Measurements from ENCODE around the gene GOLIM4.
"Not testable (repeated sequence)": the region's sequence is repeated elsewhere in the genome, so short reads cannot be mapped to it uniquely, and the experiment has no call there.

The GOLIM4 gene

DNA sequence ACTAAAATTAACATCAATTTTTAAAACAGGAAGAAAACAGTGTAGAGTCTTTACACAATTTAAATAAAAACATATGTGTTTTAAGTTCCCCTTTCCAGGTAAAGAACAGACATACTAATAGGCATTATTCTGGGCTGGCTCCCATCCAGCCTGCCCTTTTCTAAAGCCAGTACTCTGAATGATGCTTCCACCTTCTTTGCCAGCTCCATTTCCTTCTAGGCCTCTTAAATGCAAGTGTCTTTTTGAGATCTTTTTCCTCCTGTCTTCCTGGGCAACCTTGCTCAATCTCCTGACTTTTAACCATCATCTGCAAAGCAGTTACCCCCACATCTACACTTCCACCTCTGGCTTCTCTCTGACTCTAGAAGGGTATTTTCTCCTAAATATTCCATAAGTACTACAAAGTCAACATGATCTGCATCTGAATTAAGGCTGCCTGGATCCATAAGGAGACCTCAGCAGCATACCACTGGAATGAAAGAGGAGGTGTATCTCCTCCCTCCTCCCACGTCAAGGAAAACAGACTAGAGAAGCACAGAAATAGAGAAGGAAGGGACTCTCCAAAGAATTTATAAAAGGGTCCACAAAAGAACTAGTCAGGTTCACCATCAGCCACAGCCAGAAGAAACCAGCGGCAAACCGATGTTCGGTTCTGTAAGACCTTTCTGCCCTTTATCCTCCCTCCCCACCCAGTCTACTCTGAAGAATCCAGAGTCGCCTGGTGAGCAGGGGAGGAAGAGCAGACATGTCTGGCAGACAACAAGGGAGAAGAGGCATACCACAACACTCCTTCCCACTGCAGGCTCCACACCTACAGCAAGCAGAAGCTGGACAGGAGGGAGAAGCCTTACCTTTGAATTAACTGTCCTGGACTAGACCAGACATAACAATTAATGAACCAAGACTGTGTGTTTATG, 47.1 kb downstream of the GOLIM4 start:
- peak; percentile 22 for DNase-seq (ENCODE audit: low read depth)

DNA sequence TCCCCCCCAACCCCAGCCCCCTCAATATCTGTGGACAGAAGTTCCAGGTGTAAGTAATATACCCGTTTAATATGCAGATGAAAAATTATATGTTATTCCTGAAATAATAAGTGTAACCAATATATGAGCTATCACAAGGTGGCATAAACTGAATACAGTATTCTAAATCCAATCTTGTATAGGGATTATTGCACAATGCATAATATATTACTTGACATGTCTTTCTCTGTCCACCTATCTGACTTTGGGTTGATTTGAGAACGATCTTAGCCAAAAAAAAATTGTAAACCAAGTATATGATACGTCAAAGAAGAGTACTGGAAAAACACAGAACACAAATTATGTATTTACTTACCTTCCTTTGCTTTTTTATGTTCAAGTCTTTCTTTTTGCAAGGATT, 47.8 kb downstream of the GOLIM4 start:
- DNase-seq (ENCODE audit: low read depth) = no peak

- DNase-seq (ENCODE audit: low read depth) = peak; percentile 80
Measured at GRCh38 chr3:168047190-168047795, 48.4 kb downstream of the GOLIM4 start.

DNA sequence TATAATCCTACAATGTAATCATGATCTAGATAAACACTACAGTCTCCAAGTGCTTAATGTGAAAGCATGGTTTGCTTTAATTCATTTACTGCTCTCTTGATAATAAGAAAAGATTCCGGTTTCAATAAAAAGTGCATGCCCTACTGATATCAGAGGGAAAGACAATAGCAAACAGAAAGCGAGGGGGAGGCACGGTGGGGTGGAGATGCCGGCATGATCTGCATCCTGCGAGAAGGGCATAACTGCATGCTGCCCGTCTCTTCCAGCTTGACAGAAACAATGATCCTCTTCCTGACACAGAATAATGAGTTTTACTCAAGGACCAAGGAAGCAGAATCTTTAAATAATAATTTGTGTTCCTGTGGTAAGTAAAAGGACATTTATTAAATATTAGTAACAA, 51.7 kb downstream of the GOLIM4 start:
- DNase-seq (ENCODE audit: low read depth) = no peak

DNA sequence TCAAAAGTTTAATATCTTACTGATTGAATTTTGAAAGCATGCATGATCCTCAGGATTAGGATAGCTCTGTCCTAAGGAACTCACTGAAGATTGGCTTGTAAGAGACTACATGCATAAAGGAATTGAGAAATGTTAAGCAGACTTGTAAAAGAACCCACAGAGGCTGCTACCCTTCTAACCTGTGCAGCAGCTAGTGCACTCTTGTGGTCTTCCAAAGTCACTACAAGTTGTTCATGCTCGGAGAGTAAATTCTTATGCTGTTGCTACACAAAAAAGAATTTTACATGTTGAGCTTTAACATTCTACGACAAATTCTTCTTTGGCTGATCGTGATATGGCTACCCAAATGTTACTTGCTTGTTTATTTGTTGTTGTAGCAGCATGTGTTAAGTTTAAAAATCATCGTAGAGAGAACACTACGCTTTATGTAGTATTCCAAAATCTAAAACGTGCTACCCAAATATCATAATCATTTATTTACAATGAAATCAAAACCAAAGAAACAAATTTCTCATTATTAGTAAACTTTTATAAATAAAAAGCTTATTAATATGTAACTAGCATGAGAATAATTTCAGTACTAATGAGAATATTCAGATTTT, 55.0 kb downstream of the GOLIM4 start:
- peak; percentile 87 for DNase-seq (ENCODE audit: low read depth)

- no peak for DNase-seq (ENCODE audit: low read depth)
Measured at GRCh38 chr3:168037020-168037419, 58.7 kb downstream of the GOLIM4 start.

DNA sequence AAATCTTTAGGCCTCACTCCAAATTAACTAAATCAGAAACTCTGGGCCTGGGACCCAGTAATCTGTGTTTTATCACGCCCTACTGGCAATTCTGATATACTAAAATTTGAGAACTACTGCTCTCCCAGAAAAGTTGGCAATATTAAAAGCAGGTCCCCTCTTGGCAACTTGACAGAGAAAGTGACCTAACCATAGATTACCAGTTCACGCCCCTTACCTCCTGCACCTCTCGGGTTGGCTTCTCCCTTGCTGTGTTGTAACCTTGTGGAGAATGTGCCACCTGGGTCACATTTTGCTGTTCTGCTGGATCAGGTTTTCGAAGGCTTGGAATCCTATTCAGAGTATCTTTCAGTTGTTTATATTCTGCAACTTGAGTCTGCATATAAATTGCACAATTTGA, 59.1 kb downstream of the GOLIM4 start:
- DNase-seq (ENCODE audit: low read depth) = no peak

DNA sequence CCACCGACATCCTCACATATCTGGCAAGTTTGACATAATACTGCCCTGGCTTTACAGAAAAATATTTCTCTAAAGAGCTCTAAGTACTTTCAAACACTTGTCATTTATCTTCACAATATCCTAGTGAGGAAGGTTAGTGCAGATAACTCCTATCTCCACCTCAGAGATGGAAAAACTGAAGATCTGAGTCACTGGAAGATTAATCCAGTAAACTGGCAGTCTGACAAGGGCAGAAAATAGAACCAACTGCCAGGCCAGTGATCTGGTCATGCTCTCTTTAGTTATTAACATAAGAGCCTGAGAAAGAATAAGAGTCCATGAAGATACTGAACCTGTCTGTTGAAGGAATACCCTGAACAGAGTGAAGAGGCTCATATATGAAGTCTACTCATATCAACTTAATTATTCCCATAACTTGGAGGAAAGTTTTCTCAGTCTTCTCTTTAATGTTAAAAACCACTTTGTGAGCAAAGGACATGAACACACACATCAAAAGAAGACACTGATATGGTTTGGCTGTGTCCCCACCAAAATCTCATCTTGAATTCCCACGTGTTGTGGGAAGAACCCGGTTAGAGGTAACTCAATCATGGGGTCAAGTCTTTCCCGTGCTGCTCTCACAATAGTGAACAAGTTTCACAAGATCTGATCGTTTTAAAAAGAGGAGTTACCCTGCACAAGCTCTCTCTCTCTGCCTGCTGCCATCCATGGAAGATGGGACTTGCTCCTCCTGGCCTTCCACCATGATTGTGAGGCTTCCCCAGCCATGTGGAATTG, 61.4 kb downstream of the GOLIM4 start:
- peak; percentile 93 for DNase-seq (ENCODE audit: low read depth)

DNA sequence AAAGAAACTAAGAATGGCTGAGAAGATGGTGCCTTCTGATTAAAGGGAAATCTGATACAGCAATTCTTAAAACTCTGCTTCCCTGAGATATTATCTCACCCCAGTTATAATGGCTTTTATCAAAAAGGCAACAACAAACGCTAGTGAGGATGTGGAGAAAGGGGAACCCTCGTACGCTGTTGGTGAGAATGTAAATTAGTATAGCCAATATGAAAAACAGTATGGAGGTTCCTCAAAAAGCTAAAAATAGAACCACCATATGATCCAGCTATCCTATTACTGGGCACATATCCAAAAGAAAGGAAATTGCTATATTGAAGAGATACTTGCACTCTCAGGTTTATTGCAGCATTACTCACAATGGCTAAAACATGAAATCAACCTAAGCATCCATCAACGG, 65.1 kb downstream of the GOLIM4 start:
- DNase-seq (ENCODE audit: low read depth) = no peak

DNA sequence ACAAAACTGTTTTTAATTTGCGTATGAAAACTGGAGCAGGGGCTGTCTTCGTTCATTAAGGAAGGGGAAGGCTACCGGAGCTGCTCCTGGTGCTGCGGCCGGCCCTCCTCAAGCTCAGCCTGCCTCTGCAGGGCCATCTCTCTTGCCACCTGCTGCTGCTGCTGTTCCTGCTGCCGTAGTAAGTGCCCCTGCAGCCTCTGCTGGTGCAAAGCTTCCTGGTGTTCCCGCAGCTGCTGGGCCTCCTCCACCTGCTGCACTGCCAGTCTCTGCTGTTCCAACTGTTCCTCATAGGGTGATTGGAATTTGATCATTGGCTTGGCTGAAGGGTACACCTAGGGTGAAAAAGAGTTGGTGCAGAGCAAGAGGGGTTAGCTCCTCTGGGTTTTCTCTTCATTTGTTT, 66.0 kb downstream of the GOLIM4 start:
- no peak for DNase-seq (ENCODE audit: low read depth)

DNA sequence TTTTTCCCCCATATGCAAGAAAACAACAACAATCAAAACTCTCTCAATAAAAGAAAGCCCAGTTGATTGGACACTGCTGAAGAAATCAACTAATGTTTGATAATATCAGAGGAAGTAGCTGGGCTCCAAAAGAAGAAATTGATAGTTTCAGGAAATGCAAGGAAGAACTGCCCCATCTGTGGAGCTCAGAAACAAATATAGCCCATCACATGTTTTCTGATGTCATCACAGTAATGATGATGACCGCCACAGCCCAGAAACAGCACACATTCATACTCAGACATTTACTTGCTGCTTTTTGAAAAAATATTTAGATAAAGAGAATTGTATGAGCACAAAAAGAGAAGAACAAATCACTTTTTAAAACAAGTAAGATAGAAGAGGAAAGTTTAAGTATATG, 67.6 kb downstream of the GOLIM4 start:
- no peak for DNase-seq (ENCODE audit: low read depth)

GRCh38 chr3:168026764-168027163, 69.0 kb downstream of the GOLIM4 start:
- DNase-seq (ENCODE audit: low read depth) = no peak

DNA sequence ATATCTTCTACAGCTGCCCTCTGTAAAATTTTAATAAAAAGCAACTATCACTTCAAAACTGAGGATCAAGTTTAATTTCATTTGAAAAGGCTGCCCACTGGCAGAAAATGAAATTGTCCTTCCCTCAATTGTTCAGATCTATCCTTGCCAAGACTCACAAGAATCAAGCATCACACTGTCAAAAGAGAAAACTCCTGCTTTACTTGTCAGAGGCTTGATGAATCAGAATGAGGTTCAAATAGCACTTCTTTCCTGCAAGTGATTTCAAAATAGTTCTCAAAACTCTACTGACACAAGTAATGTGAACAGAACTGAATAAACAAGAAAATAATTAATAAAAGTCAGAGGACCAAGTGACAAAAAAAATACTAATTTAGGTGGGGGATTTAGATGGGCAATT, 70.6 kb downstream of the GOLIM4 start:
- DNase-seq (ENCODE audit: low read depth) = peak; percentile 66

DNA sequence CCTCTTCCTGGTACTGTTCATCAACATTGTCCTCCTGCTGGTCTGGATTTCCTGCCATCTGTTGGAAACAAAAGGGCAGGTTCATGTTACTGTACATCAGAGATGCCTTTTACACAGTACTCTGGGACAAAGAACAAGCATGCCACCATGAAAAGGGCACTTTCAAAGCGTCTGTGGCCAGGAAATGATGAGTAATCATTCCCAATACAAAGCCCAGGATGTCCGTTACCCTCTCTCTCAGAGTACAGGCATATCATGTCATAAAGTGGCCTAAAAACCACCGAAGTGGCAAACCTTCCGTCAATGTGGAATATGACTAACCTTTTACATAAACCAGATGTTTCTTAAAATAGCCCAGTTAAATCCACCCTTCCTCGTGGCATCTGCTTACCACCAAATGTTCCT, 71.2 kb downstream of the GOLIM4 start:
- DNase-seq (ENCODE audit: low read depth) = peak; percentile 87

- no peak for DNase-seq (ENCODE audit: low read depth)
Measured at GRCh38 chr3:168021737-168022450, 73.8 kb downstream of the GOLIM4 start.

DNA sequence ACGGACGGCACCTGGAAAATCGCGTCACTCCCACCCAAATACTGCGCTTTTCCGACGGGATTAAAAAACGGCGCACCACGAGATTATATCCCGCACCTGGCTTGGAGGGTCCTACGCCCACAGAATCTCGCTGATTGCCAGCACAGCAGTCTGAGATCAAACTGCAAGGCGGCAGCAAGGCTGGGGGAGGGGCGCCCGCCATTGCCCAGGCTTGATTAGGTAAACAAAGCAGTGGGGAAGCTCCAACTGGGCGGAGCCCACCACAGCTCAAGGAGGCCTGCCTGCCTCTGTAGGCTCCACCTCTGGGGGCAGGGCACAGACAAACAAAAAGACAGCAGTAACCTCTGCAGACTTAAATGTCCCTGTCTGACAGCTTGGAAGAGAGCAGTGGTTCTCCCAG, 84.4 kb downstream of the GOLIM4 start:
- DNase-seq (ENCODE audit: low read depth) = not testable (repeated sequence)

GRCh38 chr3:168006584-168006983, 89.1 kb downstream of the GOLIM4 start:
- no peak for DNase-seq (ENCODE audit: low read depth)

- DNase-seq (ENCODE audit: low read depth) = no peak
Measured at GRCh38 chr3:168003911-168004310, 91.8 kb downstream of the GOLIM4 start.

GRCh38 chr3:168002786-168003368, 92.8 kb downstream of the GOLIM4 start:
- DNase-seq (ENCODE audit: low read depth) = peak; percentile 49

DNA sequence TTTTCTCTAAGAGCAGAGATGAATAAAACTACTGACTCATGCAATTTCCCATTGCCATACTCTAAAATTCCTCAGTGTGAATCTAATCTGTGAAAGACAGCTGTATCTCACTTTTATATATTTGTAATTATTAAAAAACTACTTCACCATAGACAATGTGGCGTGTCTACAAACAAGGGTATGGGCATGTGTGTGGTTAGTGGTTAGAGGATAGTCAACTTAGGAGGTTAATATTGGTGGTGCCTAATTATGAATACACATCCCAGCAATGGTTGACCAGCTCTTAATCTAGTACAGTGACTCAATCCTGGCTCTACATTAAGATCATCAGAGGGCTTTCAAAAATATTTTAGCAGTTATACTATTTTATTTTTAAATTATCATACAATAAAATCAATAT, 94.5 kb downstream of the GOLIM4 start:
- DNase-seq (ENCODE audit: low read depth) = no peak

DNA sequence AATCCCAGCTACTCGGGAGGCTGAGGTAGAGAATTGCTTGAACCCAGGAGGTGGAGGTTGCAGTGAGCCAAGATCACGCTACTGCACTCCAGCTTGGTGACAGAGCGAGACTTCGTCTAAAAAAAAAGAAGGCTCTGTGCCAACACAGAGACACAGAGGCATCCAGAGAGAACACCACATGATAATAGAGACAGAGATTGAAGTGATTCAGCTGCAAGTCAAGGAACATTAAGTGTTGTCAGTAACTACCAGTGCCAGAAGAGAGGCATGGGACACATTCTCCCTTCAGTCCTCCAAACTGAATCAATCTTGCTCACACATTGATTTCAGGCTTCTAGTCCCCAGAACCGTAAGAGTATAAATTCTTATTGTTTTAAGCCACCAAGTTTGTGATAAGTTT, 97.5 kb downstream of the GOLIM4 start:
- DNase-seq (ENCODE audit: low read depth) = no peak
